Measurements from ENCODE around the gene HECTD4. TPM values are rescaled to one million over a fixed set of nuclear protein-coding genes. Genes with fewer than 3 reads are reported as not detected.
A peak's percentile ranks its signal among the peaks of the same experiment; 100 is the strongest.
"Not testable (repeated sequence)": the region's sequence is repeated elsewhere in the genome, so short reads cannot be mapped to it uniquely, and the experiment has no call there.

The HECTD4 gene
- total RNA-seq, 1 donor from 2014 or later, result 40.7 TPM

GRCh38 chr12:112230136-112230535, 152.1 kb downstream of the HECTD4 start:
- DNase-seq (ENCODE audit: low spot score), result no peak
- H3K27me3 Mint-ChIP-seq (ENCODE audit: low read depth), result no peaks in the 10 kb centered on the region
- no peaks in the 10 kb centered on the region for H3K9me3 Mint-ChIP-seq (ENCODE audit: low read depth)
- H3K36me3 Mint-ChIP-seq (ENCODE audit: low read depth), result peaks cover 40% of the 10 kb centered on the region
- H3K27ac Mint-ChIP-seq (ENCODE audit: unreplicated experiment), result no peak overlapping the region
- no peak overlapping the region for H3K4me3 Mint-ChIP-seq (ENCODE audit: unreplicated experiment)
- no peak for TF ChIP-seq CTCF (IDR thresholded peaks at IDR 0.05)
- H3K4me1 Mint-ChIP-seq (ENCODE audit: low read depth), result no peaks in the 10 kb centered on the region

- TF ChIP-seq CTCF (IDR thresholded peaks at IDR 0.05), result no peak
- Mint-ChIP-seq H3K9me3 (ENCODE audit: low read depth) (no peaks in the 10 kb centered on the region), H3K27me3 (ENCODE audit: low read depth) (no peaks in the 10 kb centered on the region), H3K27ac (ENCODE audit: unreplicated experiment) (no peak overlapping the region), H3K4me1 (ENCODE audit: low read depth) (no peaks in the 10 kb centered on the region), H3K36me3 (ENCODE audit: low read depth) (peaks cover 34% of the 10 kb centered on the region), H3K4me3 (ENCODE audit: unreplicated experiment) (no peak overlapping the region)
- no peak for DNase-seq (ENCODE audit: low spot score)
These were observed 155.5 kb downstream of the HECTD4 start for GRCh38 chr12:112226768-112227167.

- Mint-ChIP-seq H3K36me3 (ENCODE audit: low read depth) (peaks cover 17% of the 10 kb centered on the region), H3K4me1 (ENCODE audit: low read depth) (peaks cover 14% of the 10 kb centered on the region)
- H3K27me3 Mint-ChIP-seq (ENCODE audit: low read depth); H3K4me3 Mint-ChIP-seq (ENCODE audit: unreplicated experiment); H3K9me3 Mint-ChIP-seq (ENCODE audit: low read depth); H3K27ac Mint-ChIP-seq (ENCODE audit: unreplicated experiment); DNase-seq (ENCODE audit: low spot score): not testable (repeated sequence)
These were observed 161.6 kb downstream of the HECTD4 start for GRCh38 chr12:112220628-112221027.

DNA sequence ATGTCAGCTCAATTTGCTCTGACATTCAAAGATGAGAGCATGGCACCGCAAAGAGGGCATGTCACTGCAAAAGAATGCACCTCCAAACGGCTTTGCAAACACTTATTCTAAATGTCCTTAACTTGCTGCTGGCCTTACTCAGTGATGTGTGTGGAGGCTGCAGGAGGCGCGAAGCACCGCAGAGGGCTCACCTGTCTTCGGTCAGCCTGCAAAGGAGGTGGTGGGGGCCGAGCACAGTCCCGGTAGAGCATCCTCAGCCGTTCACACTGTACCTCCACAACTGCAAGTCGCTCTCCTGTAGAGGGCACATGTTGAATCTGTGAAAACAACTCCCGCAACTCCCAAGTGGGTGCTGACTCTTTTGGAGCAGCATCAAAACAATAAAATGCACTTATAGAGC, 163.0 kb downstream of the HECTD4 start:
- Mint-ChIP-seq H3K9me3 (ENCODE audit: low read depth) (no peaks in the 10 kb centered on the region), H3K4me3 (ENCODE audit: unreplicated experiment) (no peak overlapping the region), H3K4me1 (ENCODE audit: low read depth) (peaks cover 14% of the 10 kb centered on the region), H3K27me3 (ENCODE audit: low read depth) (no peaks in the 10 kb centered on the region), H3K36me3 (ENCODE audit: low read depth) (peaks cover 22% of the 10 kb centered on the region), H3K27ac (ENCODE audit: unreplicated experiment) (peak overlapping the region; percentile 36)
- no peak for DNase-seq (ENCODE audit: low spot score)
- TF ChIP-seq CTCF (IDR thresholded peaks at IDR 0.05), result peak; percentile 19

DNA sequence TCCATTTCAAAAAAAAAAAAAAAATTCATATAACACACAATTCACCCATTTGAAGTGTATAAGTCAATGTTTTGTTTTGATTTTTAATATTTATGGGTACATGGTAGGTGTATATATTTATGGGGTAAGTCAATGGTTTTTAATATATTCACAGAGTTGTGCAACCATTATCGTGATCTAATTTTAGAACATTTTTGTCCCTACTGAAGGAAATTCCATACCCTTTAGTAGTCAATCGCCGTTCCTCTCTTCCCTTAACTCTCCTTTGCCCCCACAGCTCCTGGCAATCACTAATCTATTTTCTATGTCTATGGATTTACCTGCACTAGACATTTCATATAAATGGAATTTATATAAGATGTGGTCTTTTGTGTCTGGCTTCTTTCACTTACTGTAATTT, 164.1 kb downstream of the HECTD4 start:
- Mint-ChIP-seq H3K27me3 (ENCODE audit: low read depth) (no peaks in the 10 kb centered on the region), H3K4me1 (ENCODE audit: low read depth) (peaks cover 14% of the 10 kb centered on the region), H3K9me3 (ENCODE audit: low read depth) (no peaks in the 10 kb centered on the region), H3K4me3 (ENCODE audit: unreplicated experiment) (no peak overlapping the region), H3K36me3 (ENCODE audit: low read depth) (peaks cover 22% of the 10 kb centered on the region), H3K27ac (ENCODE audit: unreplicated experiment) (no peak overlapping the region)
- TF ChIP-seq CTCF (IDR thresholded peaks at IDR 0.05), result no peak
- no peak for DNase-seq (ENCODE audit: low spot score)

GRCh38 chr12:112217647-112218046, 164.6 kb downstream of the HECTD4 start:
- H3K27me3 Mint-ChIP-seq (ENCODE audit: low read depth), result no peaks in the 10 kb centered on the region
- H3K4me1 Mint-ChIP-seq (ENCODE audit: low read depth), result peaks cover 14% of the 10 kb centered on the region
- no peaks in the 10 kb centered on the region for H3K9me3 Mint-ChIP-seq (ENCODE audit: low read depth)
- no peak for DNase-seq (ENCODE audit: low spot score)
- TF ChIP-seq CTCF (IDR thresholded peaks at IDR 0.05), result no peak
- no peak overlapping the region for H3K4me3 Mint-ChIP-seq (ENCODE audit: unreplicated experiment)
- no peak overlapping the region for H3K27ac Mint-ChIP-seq (ENCODE audit: unreplicated experiment)
- H3K36me3 Mint-ChIP-seq (ENCODE audit: low read depth), result peaks cover 20% of the 10 kb centered on the region
